ENCODE data around the gene ADARB1.

GRCh38 chr21:45099571-45099970 lies 25.2 kb downstream of the ADARB1 start:
- TF ChIP-seq POLR2AphosphoS5 (IDR thresholded peaks at IDR 0.05; ENCODE audit: low read depth, low read length) (no peak), CTCF (IDR thresholded peaks at IDR 0.05) (no peak), TCF12 (IDR thresholded peaks at IDR 0.05) (no peak), NFIC (IDR thresholded peaks at IDR 0.05; ENCODE audit: borderline replicate concordance) (no peak), REST (IDR thresholded peaks at IDR 0.05; ENCODE audit: low read depth, low read length) (no peak), EP300 (IDR thresholded peaks at IDR 0.05; ENCODE audit: borderline replicate concordance in 1 of 2, low read depth in 1 of 2, low read length in 1 of 2) (no peak), TAF1 (IDR thresholded peaks at IDR 0.05; ENCODE audit: borderline replicate concordance, low read depth, low read length) (no peak), RAD21 (IDR thresholded peaks at IDR 0.05; ENCODE audit: low read length) (no peak), NRF1 (IDR thresholded peaks at IDR 0.05; ENCODE audit: low read depth, low read length) (no peak), USF2 (IDR thresholded peaks at IDR 0.05; ENCODE audit: borderline replicate concordance, low read depth, low read length) (no peak)
